T-helper 17 cell (primary cell): ENCODE data around the gene DRD3. TPM values are rescaled to one million over a fixed set of nuclear protein-coding genes. Genes with fewer than 3 reads are reported as not detected.

Experiments
- ATAC-seq: fragments of 150-1000 bp; cut with Tn5 transposase; 2 replicates; pipeline ENCODE4 v1.10.0; 2021; ENCODE audit warnings: mild to moderate bottlenecking, moderate library complexity
- DNase-seq, 3 donors: peaks; one replicate each; pipeline versions ENCODE4 v3.0.0 to v3.0.0-alpha.2; 2020 to 2021
- H3K9me3 ChIP-seq: one replicate; pipeline ENCODE4 v1.7.0; 2013; ENCODE audit warnings: low read length, mild to moderate bottlenecking; ENCODE audit not compliant: control insufficient read depth, poor library complexity, severe bottlenecking
- H3K27ac Mint-ChIP-seq: one replicate; pipeline ENCODE4 v1.8.0; 2022; ENCODE audit warnings: mild to moderate bottlenecking, moderate library complexity, mixed read lengths
- H3K27me3 Mint-ChIP-seq: one replicate; pipeline ENCODE4 v1.8.0; 2022; ENCODE audit warnings: mixed read lengths
- H3K36me3 Mint-ChIP-seq: one replicate; pipeline ENCODE4 v1.8.0; 2022; ENCODE audit warnings: low read depth, mixed read lengths
- H3K4me1 Mint-ChIP-seq: one replicate; pipeline ENCODE4 v1.8.0; 2022; ENCODE audit warnings: mild to moderate bottlenecking, mixed read lengths
- H3K4me3 Mint-ChIP-seq: one replicate; pipeline ENCODE4 v1.8.0; 2022; ENCODE audit warnings: mild to moderate bottlenecking, moderate library complexity, mixed read lengths
- total RNA-seq, 4 donors: library from RNA in 2 of 4; stranded (reverse) in 2 of 4; gene quantifications; one replicate each; pipeline ENCODE4 v1.2.3 and lab custom pipeline; 2022 to 2026

Gene DRD3
- total RNA-seq, 2 donors from 2014 or later: not detected

- no peaks in the 10 kb centered on the region for H3K9me3 ChIP-seq
- peak; percentile 54 for ATAC-seq
- Mint-ChIP-seq H3K4me3 (no peak overlapping the region), H3K27ac (no peak overlapping the region), H3K36me3 (no peaks in the 10 kb centered on the region), H3K27me3 (no peaks in the 10 kb centered on the region), H3K4me1 (peaks cover 15% of the 10 kb centered on the region)
- DNase-seq: peak; percentile 33 to 55 (median 38)
Observed at GRCh38 chr3:114213627-114214541, 35.0 kb upstream of the DRD3 start.

GRCh38 chr3:114213292-114213626 is 34.4 kb upstream of the DRD3 start:
- Mint-ChIP-seq H3K4me1 (peaks cover 15% of the 10 kb centered on the region), H3K27me3 (no peaks in the 10 kb centered on the region), H3K27ac (no peak overlapping the region), H3K4me3 (no peak overlapping the region), H3K36me3 (no peaks in the 10 kb centered on the region)
- no peak for ATAC-seq
- H3K9me3 ChIP-seq: no peaks in the 10 kb centered on the region
- DNase-seq: no peak

- H3K36me3 Mint-ChIP-seq: no peaks in the 10 kb centered on the region
- peak overlapping the region; percentile 22 for H3K4me3 Mint-ChIP-seq
- DNase-seq: no peak
- ATAC-seq: no peak
- H3K4me1 Mint-ChIP-seq: peaks cover 15% of the 10 kb centered on the region
- H3K9me3 ChIP-seq: no peaks in the 10 kb centered on the region
- no peaks in the 10 kb centered on the region for H3K27me3 Mint-ChIP-seq
- no peak overlapping the region for H3K27ac Mint-ChIP-seq
Observed at GRCh38 chr3:114212646-114213045, 33.8 kb upstream of the DRD3 start.

GRCh38 chr3:114207768-114208167 is 28.9 kb upstream of the DRD3 start:
- Mint-ChIP-seq H3K27me3 (no peaks in the 10 kb centered on the region), H3K4me1 (no peaks in the 10 kb centered on the region), H3K36me3 (peaks cover 2% of the 10 kb centered on the region), H3K27ac (no peak overlapping the region), H3K4me3 (no peak overlapping the region)
- no peak for DNase-seq
- no peak for ATAC-seq
- no peaks in the 10 kb centered on the region for H3K9me3 ChIP-seq

GRCh38 chr3:114206342-114206741 is 27.5 kb upstream of the DRD3 start:
- H3K4me3 Mint-ChIP-seq: no peak overlapping the region
- ATAC-seq (no peak), DNase-seq (no peak)
- no peaks in the 10 kb centered on the region for H3K9me3 ChIP-seq
- peaks cover 2% of the 10 kb centered on the region for H3K36me3 Mint-ChIP-seq
- H3K27me3 Mint-ChIP-seq: no peaks in the 10 kb centered on the region
- H3K4me1 Mint-ChIP-seq: peaks cover 3% of the 10 kb centered on the region
- H3K27ac Mint-ChIP-seq: no peak overlapping the region

GRCh38 chr3:114205541-114205940 is 26.7 kb upstream of the DRD3 start:
- DNase-seq (no peak), ATAC-seq (no peak)
- Mint-ChIP-seq H3K27me3 (no peaks in the 10 kb centered on the region), H3K36me3 (peaks cover 2% of the 10 kb centered on the region), H3K4me1 (peaks cover 3% of the 10 kb centered on the region), H3K4me3 (no peak overlapping the region), H3K27ac (no peak overlapping the region)
- H3K9me3 ChIP-seq: no peaks in the 10 kb centered on the region

- H3K9me3 ChIP-seq: no peaks in the 10 kb centered on the region
- Mint-ChIP-seq H3K4me3 (no peak overlapping the region), H3K27ac (no peak overlapping the region), H3K4me1 (no peaks in the 10 kb centered on the region), H3K36me3 (no peaks in the 10 kb centered on the region), H3K27me3 (no peaks in the 10 kb centered on the region)
- ATAC-seq: no peak
- no peak for DNase-seq
Observed at GRCh38 chr3:114194750-114195149, 15.9 kb upstream of the DRD3 start.

- ATAC-seq (no peak), DNase-seq (no peak)
- Mint-ChIP-seq H3K27me3 (no peaks in the 10 kb centered on the region), H3K4me1 (no peaks in the 10 kb centered on the region), H3K27ac (no peak overlapping the region), H3K36me3 (no peaks in the 10 kb centered on the region), H3K4me3 (no peak overlapping the region)
- no peaks in the 10 kb centered on the region for H3K9me3 ChIP-seq
Observed at GRCh38 chr3:114192136-114192535, 13.3 kb upstream of the DRD3 start.

GRCh38 chr3:114186501-114186900 is 7.6 kb upstream of the DRD3 start:
- H3K27ac Mint-ChIP-seq: no peak overlapping the region

GRCh38 chr3:114179575-114179974 is 723 bp upstream of the DRD3 start:
- H3K36me3 Mint-ChIP-seq: no peaks in the 10 kb centered on the region
- H3K9me3 ChIP-seq: peaks cover under 1% of the 10 kb centered on the region
- ATAC-seq (peak; percentile 49), DNase-seq (no peak)
- peaks cover 4% of the 10 kb centered on the region for H3K4me1 Mint-ChIP-seq
- no peak overlapping the region for H3K4me3 Mint-ChIP-seq
- H3K27ac Mint-ChIP-seq: no peak overlapping the region
- peaks cover 19% of the 10 kb centered on the region for H3K27me3 Mint-ChIP-seq

More at GRCh38 chr3:114186501-114186900, 7.6 kb upstream of the DRD3 start:
- no peak for DNase-seq
- Mint-ChIP-seq H3K4me1 (no peaks in the 10 kb centered on the region), H3K36me3 (peaks cover 3% of the 10 kb centered on the region), H3K27me3 (peaks cover 5% of the 10 kb centered on the region), H3K4me3 (no peak overlapping the region)
- peaks cover 6% of the 10 kb centered on the region for H3K9me3 ChIP-seq
- no peak for ATAC-seq

GRCh38 chr3:114176890-114177289 is 2.0 kb downstream of the DRD3 start:
- peaks cover 4% of the 10 kb centered on the region for H3K4me1 Mint-ChIP-seq
- DNase-seq (no peak), ATAC-seq (no peak)
- no peak overlapping the region for H3K4me3 Mint-ChIP-seq
- peaks cover 13% of the 10 kb centered on the region for H3K27me3 Mint-ChIP-seq
- no peaks in the 10 kb centered on the region for H3K9me3 ChIP-seq
- no peak overlapping the region for H3K27ac Mint-ChIP-seq
- no peaks in the 10 kb centered on the region for H3K36me3 Mint-ChIP-seq

GRCh38 chr3:114176487-114176886 is 2.4 kb downstream of the DRD3 start:
- H3K9me3 ChIP-seq: no peaks in the 10 kb centered on the region
- DNase-seq (no peak), ATAC-seq (no peak)
- Mint-ChIP-seq H3K4me3 (no peak overlapping the region), H3K4me1 (peaks cover 4% of the 10 kb centered on the region), H3K27me3 (peaks cover 13% of the 10 kb centered on the region), H3K36me3 (no peaks in the 10 kb centered on the region), H3K27ac (no peak overlapping the region)

GRCh38 chr3:114175204-114175987 is 3.5 kb downstream of the DRD3 start:
- Mint-ChIP-seq H3K4me1 (peaks cover 4% of the 10 kb centered on the region), H3K27me3 (peaks cover 19% of the 10 kb centered on the region), H3K36me3 (no peaks in the 10 kb centered on the region), H3K27ac (no peak overlapping the region), H3K4me3 (no peak overlapping the region)
- DNase-seq: no peak
- no peaks in the 10 kb centered on the region for H3K9me3 ChIP-seq
- ATAC-seq: no peak
